GM12875 (cell line): ENCODE measurements around the gene ECI2.

Experiments used
- H3K4me3 ChIP-seq: one replicate; pipeline ENCODE4 v1.5.1; 2011; ENCODE audit warnings: low read depth, low read length, control low read depth
- TF ChIP-seq, protein P1 (sequence below): IDR thresholded peaks from 2 replicates; pipeline ENCODE4 v1.5.1; 2011; ENCODE audit warnings: low read depth, mild to moderate bottlenecking, control low read depth, inconsistent platforms, low read length, moderate library complexity, borderline replicate concordance; ENCODE audit not compliant: insufficient read depth

ECI2 gene

GRCh38 chr6:4172368-4172767, 37.0 kb upstream of the ECI2 start:
- no peak overlapping the region for H3K4me3 ChIP-seq
- TF ChIP-seq, protein P1, sequence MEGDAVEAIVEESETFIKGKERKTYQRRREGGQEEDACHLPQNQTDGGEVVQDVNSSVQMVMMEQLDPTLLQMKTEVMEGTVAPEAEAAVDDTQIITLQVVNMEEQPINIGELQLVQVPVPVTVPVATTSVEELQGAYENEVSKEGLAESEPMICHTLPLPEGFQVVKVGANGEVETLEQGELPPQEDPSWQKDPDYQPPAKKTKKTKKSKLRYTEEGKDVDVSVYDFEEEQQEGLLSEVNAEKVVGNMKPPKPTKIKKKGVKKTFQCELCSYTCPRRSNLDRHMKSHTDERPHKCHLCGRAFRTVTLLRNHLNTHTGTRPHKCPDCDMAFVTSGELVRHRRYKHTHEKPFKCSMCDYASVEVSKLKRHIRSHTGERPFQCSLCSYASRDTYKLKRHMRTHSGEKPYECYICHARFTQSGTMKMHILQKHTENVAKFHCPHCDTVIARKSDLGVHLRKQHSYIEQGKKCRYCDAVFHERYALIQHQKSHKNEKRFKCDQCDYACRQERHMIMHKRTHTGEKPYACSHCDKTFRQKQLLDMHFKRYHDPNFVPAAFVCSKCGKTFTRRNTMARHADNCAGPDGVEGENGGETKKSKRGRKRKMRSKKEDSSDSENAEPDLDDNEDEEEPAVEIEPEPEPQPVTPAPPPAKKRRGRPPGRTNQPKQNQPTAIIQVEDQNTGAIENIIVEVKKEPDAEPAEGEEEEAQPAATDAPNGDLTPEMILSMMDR = no peak

- TF ChIP-seq, protein P1 = no peak
- H3K4me3 ChIP-seq = no peak overlapping the region
Observed at GRCh38 chr6:4170297-4170696, 34.9 kb upstream of the ECI2 start.

DNA sequence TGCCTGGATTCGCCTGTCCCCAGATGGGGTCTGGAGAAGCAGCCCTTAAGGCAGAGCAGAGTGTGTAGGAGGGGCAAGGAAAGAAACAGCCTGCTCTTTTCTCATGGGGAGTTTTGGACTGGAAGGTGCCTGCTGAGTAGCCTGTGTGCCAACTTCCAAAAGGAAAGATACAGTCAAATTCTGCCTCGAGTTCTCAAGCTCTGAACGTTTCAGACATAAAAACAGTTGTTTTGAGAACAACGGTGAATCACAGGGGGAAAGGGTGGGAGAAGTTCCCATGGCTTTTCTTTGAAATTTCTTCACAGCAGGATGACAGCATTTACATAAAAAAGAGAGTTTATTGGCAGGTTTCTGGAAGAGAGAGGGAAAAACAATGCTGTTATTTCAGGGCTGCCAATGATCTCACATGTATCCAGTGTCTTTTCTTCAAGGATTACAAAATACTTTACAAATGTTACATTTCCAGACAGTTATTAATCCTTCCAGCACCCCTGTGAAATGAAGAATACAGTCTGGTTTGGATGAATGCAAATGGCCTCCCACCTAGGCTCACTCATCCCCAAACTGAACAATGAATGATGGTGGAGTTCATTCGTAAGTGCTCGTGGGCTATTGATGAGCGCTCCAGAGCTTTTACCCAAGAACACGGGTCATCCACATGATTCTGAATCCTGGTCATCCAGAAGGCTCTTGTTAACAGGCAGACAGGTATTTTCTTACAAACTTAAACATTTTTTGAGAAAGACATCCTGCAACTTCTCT, 33.8 kb upstream of the ECI2 start:
- TF ChIP-seq, protein P1 = no peak
- H3K4me3 ChIP-seq = no peak overlapping the region

- TF ChIP-seq, protein P1 = no peak
- H3K4me3 ChIP-seq = no peak overlapping the region
Observed at GRCh38 chr6:4167833-4168232, 32.5 kb upstream of the ECI2 start.

DNA sequence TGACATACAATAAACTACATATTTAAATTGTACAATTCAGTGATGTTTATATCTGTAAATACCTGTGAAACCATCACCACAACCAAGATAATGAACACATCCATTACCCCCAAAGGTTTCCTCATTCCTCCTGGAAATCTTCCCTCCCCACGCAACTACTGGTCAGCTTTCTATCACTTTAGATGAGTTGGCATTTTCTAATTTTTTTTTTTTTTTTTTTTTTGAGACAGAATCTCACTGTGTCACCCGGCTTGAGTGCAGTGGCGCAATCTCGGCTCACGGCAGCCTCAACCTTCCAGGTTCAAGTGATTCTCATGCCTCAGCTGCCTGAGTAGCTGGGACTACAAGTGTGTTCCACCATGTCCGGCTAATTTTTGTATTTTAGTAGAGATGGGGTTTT, 31.7 kb upstream of the ECI2 start:
- H3K4me3 ChIP-seq = no peak overlapping the region
- TF ChIP-seq, protein P1 = no peak

DNA sequence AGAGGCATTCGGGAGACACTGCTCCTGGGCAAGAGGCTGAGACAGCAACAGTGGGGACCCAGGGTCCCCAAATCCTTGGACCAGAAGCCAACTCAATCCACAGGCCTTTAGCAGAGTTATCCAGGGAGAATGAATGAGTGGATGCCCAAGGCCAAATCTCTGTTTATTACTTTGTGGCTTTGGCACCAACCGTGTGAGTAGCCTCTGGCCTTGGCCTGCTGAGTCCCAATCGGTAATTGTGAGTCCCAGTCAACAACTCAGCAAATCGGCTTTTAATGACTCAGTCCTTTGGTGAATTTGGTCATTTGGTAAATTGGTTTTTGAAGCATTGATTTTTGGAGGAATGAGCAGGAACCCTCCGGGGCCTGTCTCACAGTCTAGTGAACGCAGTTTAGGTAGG, 29.1 kb upstream of the ECI2 start:
- TF ChIP-seq, protein P1 = no peak
- no peak overlapping the region for H3K4me3 ChIP-seq

DNA sequence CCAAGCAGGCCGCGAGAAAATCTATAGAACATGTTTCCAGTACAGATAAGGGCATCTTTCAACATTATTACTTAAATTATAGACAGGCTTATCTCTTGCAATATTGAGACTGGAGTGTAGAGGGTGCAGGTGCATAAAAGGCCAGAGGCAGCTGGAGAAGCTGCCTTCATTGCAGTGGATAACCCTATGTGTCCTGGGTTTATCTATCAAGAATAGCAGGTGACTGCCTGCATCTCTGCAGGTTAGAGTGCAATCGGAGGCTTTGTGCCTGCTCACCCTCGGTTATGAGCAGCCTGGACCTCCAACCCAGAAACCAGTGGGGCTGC, 28.7 kb upstream of the ECI2 start:
- no peak overlapping the region for H3K4me3 ChIP-seq
- TF ChIP-seq, protein P1 = no peak
